HEK293 (cell line): ENCODE results near the gene CACNG6.

Source experiments
- CTCF ChIP-seq: fragments of 450-650 bp; formaldehyde crosslinking; IDR thresholded peaks from 2 replicates; pipeline ENCODE4 v1.5.1; 2016; ENCODE audit warnings: missing biosample characterization, missing genetic modification characterization
- ZNF202 ChIP-seq: fragments of 450-650 bp; formaldehyde crosslinking; IDR thresholded peaks from 2 replicates; pipeline ENCODE4 v1.5.1; 2016; ENCODE audit warnings: missing biosample characterization, missing genetic modification characterization, borderline replicate concordance
- ZNF549 ChIP-seq: fragments of 450-650 bp; IDR thresholded peaks from 2 replicates; pipeline ENCODE4 v1.5.1; 2018; ENCODE audit warnings: missing biosample characterization, missing genetic modification characterization, mild to moderate bottlenecking, inconsistent platforms, moderate library complexity
- TF ChIP-seq, protein P1 (sequence below): fragments of 450-650 bp; formaldehyde crosslinking; IDR thresholded peaks from 2 replicates; pipeline ENCODE4 v1.5.1; 2016; ENCODE audit warnings: missing biosample characterization, missing genetic modification characterization
- TF ChIP-seq, protein P2 (sequence below): fragments of 450-650 bp; formaldehyde crosslinking; IDR thresholded peaks from 2 replicates; pipeline ENCODE4 v1.5.1; 2016; ENCODE audit warnings: missing biosample characterization, missing genetic modification characterization

GRCh38 chr19:53988981-53989380, 2.5 kb upstream of the CACNG6 start:
- TF ChIP-seq CTCF (no peak), ZNF549 (tag by site-specific recombination) (no peak), ZNF202 (no peak)
- TF ChIP-seq, protein P1, sequence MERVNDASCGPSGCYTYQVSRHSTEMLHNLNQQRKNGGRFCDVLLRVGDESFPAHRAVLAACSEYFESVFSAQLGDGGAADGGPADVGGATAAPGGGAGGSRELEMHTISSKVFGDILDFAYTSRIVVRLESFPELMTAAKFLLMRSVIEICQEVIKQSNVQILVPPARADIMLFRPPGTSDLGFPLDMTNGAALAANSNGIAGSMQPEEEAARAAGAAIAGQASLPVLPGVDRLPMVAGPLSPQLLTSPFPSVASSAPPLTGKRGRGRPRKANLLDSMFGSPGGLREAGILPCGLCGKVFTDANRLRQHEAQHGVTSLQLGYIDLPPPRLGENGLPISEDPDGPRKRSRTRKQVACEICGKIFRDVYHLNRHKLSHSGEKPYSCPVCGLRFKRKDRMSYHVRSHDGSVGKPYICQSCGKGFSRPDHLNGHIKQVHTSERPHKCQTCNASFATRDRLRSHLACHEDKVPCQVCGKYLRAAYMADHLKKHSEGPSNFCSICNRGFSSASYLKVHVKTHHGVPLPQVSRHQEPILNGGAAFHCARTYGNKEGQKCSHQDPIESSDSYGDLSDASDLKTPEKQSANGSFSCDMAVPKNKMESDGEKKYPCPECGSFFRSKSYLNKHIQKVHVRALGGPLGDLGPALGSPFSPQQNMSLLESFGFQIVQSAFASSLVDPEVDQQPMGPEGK: no peak
- TF ChIP-seq, protein P2, sequence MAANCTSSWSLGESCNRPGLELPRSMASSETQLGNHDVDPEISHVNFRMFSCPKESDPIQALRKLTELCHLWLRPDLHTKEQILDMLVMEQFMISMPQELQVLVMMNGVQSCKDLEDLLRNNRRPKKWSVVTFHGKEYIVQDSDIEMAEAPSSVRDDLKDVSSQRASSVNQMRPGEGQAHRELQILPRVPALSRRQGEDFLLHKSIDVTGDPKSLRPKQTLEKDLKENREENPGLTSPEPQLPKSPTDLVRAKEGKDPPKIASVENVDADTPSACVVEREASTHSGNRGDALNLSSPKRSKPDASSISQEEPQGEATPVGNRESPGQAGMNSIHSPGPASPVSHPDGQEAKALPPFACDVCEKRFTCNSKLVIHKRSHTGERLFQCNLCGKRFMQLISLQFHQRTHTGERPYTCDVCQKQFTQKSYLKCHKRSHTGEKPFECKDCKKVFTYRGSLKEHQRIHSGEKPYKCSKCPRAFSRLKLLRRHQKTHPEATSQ (tag by site-specific recombination): no peak
